ENCODE data around the gene GALNT2.

DNA sequence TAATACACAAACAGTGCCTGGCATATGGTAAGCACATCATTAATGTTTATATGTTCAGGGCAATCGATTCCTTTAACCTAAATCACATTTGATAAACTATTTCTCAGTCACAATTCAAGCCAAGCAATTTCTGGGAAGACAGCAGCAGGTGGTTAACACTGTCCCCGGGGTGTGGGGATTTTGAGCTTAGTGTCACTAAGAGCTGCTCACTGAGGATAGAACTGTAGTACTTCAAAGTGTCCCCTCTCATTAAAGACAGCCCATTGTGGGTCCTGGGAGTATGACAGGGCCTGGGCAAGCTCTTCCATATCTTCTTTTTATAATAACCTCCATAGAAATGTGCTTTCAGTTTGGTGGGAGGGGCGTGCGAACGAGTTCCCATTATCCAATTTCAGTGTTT is 8.4 kb upstream of the GALNT2 start:
- TF ChIP-seq, protein P1, sequence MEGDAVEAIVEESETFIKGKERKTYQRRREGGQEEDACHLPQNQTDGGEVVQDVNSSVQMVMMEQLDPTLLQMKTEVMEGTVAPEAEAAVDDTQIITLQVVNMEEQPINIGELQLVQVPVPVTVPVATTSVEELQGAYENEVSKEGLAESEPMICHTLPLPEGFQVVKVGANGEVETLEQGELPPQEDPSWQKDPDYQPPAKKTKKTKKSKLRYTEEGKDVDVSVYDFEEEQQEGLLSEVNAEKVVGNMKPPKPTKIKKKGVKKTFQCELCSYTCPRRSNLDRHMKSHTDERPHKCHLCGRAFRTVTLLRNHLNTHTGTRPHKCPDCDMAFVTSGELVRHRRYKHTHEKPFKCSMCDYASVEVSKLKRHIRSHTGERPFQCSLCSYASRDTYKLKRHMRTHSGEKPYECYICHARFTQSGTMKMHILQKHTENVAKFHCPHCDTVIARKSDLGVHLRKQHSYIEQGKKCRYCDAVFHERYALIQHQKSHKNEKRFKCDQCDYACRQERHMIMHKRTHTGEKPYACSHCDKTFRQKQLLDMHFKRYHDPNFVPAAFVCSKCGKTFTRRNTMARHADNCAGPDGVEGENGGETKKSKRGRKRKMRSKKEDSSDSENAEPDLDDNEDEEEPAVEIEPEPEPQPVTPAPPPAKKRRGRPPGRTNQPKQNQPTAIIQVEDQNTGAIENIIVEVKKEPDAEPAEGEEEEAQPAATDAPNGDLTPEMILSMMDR (IDR thresholded peaks at IDR 0.05) = no peak
- TF ChIP-seq POLR2A (IDR thresholded peaks at IDR 0.05) = no peak

Measured in adrenal gland (tissue), 5 donors.